ENCODE data around the gene PTEN.

Gene PTEN

DNA sequence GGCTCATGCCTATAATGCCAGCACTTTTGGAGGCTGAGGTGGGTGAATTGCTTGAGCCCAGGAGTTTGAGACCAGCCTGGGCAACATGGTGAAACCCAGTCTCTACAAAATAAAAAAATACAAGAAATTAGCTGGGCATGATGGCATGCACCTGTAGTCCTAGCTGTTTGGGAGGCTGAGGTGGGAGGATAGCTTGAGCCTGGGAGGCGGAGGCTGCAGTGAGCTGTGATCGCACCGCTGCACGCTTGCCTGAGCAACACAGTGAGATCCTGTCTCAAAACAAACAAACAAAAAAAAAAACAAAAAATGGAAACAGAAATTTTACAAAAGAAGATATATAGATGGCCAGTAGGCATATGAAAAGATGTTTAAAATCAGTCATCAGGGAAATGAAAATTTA, 57.1 kb downstream of the PTEN start:
- no peak for DNase-seq (ENCODE audit: low read depth)

DNA sequence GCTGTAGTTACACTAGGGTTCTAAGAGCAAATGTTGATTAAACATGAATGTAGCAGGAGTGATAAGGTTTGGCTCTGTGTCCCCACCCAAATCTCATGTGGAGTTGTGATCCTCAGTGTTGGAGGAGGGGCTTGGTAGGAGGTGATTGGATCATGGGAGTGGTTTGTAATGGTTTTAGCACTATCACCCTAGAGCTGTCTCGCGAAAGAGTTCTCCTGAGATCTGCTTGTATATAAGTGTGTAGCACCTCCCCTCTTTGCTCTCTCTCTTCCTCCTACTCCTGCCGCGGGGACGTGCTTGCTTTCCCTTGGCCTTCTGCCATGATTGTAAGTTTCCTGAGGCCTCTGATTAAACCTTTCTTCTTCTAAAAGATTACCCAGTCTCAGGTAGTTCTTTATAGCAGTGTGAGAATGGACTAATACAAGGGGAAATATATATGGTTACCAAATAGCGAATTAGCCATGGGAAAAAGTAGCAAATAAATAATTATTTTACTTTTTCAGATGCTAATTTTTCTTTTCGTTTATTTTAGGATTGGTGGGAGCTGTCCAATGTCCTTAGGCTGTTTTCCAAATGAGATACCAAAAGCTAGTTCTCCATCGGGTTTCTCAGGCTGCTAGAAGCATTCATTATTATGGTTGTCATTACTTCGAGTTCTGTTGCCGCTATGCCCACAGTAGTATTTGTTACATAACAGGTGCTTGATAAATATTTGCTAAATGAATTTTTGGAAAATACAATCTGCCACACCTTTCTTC, 58.7 kb downstream of the PTEN start:
- no peak for DNase-seq (ENCODE audit: low read depth)

DNA sequence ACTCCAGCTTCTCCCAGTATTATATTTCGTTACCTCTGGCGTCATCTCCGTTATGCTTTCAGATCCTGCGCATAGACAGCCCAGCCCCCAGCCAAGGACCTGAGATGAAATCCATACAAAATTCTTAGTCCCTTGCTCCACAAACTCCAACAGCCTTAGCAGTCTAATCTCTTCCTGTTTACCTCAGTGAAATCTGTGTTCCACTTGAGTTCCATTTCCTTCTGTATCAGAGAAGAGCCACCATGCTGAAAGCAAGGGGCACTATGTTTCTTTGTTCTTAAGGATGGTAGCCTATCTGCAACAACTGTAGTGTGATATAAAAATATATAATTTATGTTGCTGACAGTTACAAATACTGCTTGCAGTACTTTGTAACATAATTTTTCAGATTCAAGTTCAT, 59.8 kb downstream of the PTEN start:
- DNase-seq (ENCODE audit: low read depth) = no peak

DNA sequence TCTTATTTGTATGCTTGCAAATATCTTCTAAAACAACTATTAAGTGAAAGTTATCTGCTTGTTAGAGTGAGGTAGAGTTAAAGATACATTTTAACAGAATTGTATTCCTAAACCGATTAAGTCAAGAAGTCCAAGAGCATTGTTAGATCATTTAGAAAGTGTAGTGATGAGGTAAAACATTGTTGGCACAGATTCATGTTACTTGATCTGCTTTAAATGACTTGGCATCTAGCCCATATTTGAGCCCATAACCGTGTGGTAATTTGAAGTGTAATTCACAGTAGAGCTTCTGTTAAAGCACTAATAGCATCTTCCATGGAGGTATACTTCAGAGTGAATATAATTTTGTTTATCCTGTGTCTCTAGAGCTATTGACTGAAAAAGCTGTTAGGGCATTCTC, 62.1 kb downstream of the PTEN start:
- DNase-seq (ENCODE audit: low read depth) = peak; percentile 68

DNA sequence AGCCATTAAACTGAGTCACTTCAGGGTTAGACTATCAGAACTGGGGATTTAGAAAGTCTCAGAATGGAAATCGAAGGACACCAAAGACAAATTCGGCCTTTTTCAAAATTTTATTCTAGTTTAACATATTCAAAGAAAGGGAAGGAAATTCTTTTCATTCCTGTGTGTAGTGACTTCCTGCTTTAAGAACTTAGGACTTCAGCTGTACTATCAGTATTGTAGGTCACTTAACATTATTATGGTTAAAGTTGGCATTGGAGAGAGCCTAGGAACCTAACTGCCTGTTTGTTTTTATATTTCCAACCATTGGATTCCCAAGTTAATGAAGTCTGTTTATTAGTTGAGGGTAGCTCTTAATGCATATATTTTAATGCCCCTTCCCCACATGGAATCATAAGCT, 63.7 kb downstream of the PTEN start:
- peak; percentile 44 for DNase-seq (ENCODE audit: low read depth)

DNA sequence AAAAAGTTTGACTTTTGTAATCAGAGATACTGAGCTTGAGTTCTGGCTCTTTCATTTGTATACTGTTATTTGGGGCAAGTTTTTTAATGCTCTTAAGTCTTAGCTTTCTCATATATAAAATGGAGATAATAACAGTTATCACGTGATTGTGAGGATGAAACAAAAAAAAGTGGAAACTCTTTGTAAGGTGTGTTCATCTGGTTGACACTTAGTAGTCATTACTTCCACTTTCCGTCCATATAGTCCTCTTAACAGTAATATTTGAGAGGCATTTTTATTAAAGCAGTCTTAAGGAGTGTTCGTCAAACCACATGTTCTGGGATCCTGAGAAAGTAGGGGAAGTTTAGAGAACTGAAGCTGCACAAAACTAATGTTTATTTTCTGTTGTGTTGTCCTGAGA, 65.6 kb downstream of the PTEN start:
- no peak for DNase-seq (ENCODE audit: low read depth)

DNA sequence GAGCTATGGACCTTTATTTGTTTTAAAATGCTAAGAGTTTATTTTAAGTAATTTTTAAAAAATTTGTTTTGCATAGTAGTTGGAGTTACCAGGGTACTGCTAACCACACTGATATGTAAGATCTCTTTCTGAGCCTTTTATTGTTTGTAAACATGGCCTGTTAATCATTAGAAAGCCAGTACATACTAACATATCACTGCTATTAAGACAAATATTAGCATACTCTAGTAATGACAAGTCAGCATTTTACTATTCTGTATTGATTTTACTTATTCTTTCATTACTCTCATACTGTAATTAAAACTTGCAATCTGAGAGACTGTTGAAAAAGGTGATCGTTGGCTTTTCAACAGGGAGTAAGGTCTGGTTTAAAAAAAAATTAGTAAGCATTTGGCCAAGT, 66.7 kb downstream of the PTEN start:
- no peak for DNase-seq (ENCODE audit: low read depth)

DNA sequence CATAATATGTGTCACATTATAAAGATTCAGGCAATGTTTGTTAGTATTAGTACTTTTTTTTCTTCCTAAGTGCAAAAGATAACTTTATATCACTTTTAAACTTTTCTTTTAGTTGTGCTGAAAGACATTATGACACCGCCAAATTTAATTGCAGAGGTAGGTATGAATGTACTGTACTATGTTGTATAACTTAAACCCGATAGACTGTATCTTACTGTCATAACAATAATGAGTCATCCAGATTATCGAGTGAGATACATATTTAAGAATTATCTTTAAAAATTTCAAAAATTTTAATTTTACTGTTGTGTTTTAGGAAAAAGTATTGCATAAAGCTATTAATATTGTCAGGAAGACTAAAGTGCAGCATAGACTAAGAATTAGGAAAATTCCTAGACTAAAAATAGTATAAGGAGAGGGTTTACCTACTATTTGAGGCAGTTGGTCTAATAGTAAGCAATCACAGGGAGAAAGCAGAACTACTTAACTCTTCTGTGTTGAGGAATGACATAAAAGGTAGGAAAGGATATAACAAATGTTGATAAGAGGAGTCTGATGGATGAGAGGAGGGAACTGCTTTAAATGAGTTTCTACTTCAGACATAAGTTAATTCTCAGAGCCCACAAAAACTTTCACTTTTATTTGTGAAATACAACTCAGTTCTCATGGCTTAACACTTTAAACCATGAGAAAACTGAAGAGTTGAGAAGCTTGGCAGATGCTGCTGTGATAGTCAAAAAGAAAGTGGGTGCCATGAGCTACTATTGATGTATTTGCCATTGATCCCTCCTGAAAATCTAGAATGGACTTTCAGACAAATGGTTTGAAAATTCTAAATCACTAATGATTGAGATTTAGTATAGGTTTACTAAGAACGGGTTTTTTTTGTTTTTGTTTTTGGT, 67.8 kb downstream of the PTEN start:
- DNase-seq (ENCODE audit: low read depth) = no peak

DNA sequence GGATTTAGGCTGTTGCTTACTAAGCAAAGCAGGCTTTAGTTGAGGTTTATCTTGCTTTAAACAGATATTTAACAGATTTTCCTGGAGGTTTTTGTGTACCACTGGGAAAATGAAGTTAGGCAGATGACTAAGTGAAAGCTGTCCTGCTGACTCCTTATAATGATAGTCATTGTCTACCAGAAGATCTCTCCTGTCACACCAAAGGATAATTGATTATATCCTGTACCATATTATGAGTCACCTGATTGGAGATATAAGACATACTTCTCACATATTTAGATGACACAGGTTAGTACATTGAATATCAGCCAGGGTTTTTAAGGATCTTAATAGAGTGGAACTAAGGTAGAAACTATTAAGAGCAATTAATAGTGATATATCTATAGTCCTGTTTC, 68.4 kb downstream of the PTEN start:
- no peak for DNase-seq (ENCODE audit: low read depth)

DNA sequence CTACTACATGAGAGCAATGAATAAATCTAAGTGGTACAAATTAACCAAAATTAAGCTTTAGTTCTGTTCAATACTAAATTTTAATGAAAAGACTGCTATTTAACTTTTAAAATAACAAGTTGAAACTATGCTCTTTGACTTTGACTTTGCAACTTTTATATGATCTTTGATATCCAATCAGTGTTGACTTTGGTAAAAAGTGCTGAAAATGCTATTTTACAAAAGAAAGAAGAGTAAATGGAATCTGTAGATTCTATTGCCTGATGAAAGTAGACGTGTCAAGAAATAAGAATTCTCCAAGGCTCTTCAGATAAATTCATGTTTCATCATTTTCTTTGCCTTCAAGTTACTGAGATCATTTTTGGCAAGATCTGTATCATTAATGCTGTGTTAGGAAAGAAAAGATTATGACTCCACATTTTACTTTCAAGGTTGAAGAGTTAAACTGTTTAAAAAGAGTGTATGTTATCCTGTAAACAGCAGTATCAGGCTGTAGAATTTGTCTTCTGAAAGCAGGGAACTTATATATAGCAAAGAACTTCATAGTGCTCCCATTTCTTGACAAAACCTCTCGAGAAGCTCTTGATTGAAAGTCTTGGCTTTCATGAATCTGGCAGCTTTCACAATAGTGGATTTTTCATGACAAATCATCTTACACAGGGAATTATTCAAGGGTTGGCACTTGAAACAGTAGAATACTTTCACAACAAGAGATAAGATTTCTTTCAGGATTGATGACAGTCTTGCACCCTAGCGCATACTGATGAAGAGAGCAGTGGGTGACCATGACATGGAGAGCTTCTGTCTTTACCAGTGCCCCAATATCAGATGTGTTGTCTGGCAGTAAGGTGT, 72.1 kb downstream of the PTEN start:
- peak; percentile 78 for DNase-seq (ENCODE audit: low read depth)

DNA sequence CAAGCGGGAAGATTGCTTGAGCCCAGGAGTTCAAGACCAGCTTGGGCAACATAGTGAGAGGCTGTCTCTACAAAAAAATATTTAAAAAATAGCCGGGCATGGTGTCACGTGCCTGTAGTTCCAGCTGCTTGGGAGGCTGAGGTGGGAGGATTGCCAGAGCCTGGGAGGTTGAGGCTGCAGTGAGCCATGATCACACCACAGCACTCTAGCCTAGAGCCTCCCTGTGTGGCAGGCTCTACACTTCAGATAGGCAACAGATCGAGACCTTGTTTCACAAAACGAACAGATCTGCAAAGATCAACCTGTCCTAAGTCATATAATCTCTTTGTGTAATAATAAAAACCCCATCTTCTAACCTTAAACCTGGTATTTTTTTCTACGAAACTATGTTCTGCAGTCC, 76.8 kb downstream of the PTEN start:
- no peak for DNase-seq (ENCODE audit: low read depth)

DNA sequence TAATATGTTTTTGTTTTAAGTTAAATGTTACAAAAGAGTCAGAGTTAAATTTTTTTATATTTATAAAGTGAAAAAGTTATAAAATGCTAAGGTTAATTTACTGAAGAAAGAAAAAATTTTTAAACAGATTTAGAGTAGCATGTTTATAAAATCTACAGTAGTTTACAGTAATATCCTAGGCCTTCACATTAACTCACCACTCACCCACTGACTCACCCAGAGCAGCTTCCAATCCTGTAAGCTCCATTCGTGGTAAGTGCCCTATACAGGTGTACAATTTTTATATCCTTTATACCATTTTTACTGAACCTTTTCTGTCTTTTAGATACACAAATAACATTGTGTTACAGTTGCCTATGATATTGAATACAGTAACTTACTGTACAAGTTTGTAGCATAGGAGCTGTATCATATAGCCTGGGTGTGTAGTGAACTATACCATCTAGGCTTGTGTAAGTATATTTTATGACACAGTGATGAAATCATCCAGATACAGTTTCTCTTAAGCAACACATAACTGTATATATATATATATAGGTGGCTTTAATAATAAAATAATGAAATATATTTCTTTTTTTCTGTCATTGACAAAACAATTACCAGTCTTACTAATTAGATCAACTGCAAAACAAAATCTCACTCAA, 79.6 kb downstream of the PTEN start:
- no peak for DNase-seq (ENCODE audit: low read depth)

DNA sequence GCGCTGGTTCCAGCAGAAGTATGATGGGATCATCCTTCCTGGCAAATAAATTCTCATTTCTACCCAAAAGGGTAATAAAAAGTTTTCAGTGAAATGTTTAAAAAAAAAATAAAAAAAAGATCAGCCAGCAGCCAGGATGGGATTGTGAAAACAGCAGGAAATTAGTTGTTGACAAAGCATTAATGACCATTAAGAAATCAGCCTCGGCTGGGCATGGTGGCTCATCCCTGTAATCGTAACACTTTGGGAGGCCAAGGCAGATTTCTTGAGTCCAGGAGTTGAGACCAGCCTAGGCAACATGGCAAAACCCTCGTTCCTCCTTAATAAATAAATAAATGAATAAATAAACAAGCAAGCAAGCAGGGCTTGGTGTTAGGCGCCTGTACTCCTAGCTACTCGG, 82.6 kb downstream of the PTEN start:
- DNase-seq (ENCODE audit: low read depth) = no peak

DNA sequence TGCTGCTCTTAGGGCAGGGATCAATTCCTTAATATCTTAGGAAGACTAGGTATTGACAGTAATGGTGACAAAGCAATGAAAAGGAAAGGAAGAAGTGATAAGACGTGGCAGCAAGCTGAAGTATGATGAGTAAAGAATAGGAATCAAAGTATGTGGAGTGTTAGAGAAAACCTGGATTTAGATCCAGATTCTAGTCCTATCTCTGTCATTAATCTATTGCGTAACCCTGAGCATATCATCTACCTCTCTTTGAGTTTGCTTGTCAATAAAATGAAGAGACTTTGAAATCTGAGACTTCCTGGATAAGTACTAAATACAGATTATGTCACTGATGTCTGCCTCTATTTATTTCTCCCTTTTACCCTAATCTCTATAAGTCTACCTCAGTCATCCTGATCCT, 89.2 kb downstream of the PTEN start:
- no peak for DNase-seq (ENCODE audit: low read depth)

DNA sequence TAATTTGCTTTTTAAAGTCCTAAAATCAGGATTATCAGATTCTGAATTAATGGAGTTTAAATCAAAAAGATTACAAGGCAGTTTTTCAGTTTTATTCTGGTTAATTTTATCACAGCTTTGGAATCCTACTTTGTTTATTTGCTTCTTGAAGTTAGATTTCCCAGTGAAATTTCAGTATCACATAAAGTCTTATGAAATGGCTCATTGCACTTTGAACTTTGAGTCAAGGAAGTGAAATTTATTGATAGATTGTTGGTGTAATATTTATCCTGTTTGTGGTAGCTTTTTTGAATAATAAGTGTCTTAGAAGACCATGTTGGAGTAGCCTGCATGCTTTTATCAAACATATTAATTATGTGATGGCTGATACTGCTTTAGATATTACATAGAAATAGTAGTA, 92.6 kb downstream of the PTEN start:
- no peak for DNase-seq (ENCODE audit: low read depth)

DNA sequence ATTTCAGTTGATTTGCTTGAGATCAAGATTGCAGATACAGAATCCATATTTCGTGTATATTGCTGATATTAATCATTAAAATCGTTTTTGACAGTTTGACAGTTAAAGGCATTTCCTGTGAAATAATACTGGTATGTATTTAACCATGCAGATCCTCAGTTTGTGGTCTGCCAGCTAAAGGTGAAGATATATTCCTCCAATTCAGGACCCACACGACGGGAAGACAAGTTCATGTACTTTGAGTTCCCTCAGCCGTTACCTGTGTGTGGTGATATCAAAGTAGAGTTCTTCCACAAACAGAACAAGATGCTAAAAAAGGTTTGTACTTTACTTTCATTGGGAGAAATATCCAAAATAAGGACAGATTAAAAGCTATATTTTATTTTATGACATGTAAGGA, 94.3 kb downstream of the PTEN start:
- no peak for DNase-seq (ENCODE audit: low read depth)

DNA sequence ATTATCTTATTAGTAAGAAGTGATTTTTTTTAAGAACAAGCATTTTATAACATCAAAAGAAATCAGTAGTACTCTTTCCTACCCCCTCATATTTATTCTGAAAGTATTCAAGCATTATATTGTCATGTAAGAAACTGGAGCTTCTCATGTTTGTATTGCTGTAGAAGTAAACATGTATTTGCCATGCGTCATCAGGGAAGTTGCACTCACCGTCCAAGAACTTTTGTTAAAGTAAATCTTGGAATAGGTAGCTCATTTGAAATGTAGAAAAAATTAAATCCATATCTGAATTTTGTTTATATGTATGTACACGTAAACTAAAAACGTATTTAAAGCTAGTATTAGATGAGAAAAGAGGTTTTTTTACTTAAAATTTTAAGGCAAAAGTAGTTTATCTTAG, 96.8 kb downstream of the PTEN start:
- peak; percentile 76 for DNase-seq (ENCODE audit: low read depth)

DNA sequence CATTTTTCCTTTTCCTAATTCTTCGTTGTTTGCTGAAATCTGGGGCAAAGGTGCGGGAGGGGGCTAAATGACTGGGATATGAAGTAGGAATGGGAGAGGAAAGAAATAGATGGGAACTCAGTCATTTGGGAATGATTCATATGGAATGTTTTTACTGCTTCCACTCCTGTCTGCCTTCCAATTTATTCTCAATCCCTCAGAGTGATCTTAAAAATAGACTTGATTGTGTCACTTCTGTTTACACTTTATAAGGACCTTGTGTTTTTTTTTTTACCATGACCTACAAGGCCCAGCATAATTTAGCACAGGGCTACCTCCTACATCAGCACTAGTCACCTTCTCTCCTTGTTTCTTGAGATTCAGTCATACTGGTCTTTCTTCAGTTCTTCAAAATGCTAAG, 97.9 kb downstream of the PTEN start:
- DNase-seq (ENCODE audit: low read depth) = peak; percentile 28

DNA sequence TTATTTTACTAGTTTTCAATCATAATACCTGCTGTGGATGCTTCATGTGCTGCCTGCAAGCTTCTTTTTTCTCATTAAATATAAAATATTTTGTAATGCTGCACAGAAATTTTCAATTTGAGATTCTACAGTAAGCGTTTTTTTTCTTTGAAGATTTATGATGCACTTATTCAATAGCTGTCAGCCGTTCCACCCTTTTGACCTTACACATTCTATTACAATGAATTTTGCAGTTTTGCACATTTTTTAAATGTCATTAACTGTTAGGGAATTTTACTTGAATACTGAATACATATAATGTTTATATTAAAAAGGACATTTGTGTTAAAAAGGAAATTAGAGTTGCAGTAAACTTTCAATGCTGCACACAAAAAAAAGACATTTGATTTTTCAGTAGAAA, 103.0 kb downstream of the PTEN start:
- DNase-seq (ENCODE audit: low read depth) = peak; percentile 55

DNA sequence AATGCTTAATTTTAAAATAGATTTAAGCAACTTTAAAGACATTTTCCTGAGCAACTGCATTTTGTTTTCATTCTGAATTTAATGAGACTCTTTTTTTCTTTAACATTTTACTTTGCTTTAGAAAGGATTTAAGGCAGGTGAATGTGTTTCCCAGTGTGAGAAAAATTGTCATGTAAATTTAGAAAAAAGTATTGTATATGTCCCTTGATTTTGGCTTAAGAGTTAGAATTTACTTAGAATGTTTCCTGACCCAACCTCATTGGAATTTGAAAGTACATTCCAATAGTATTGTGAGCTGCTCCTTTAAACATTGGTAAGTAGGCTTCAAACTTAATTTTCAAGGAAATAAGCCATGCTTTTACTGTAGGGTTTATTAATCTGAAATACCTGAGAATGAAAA, 110.2 kb downstream of the PTEN start:
- peak; percentile 61 for DNase-seq (ENCODE audit: low read depth)

DNA sequence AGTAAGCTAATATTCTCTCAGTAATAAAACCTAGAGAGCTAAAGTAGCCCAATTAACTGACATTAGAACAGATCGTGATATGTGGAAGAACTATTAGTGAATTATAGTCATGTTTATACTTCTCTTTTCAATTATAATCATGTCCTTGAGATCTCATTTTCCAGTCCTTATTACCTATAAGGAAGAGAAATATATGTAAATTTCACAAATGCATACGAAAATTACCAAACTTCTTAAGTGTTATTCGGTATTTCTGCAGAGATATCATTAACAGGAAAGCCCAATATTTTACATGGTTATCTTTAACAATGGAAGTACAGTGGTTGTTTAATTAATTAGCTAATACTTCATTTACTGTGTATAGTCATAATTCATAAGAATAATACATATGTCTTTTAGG, 110.7 kb downstream of the PTEN start:
- DNase-seq (ENCODE audit: low read depth) = no peak

DNA sequence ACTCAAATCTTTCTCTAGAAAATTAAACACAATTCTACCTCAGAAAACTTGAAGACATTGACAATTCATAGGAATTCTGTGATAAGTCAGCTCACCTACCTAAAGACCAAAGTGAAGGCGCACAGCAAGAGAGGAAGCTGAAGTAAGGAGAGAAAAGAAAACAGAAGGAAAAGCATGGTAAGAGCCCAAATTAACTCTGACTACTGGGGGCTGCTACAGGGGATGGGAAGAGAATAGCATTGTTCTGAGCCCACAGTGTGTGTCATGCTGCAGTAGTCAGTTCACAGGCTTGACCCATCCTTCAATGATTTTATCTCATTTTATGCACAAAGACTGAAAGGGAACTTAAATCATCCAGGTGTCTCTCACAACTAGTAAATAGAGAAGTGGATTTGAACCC, 111.3 kb downstream of the PTEN start:
- no peak for DNase-seq (ENCODE audit: low read depth)

All from iris pigment epithelial cell (primary cell).